Cerebellar cortex (tissue), 1 donor: ENCODE data around the gene ZNF584.
"Not testable (repeated sequence)": the region's sequence is repeated elsewhere in the genome, so short reads cannot be mapped to it uniquely, and the experiment has no call there.

Experiments used
- DNase-seq: peaks from one replicate; pipeline ENCODE4 v3.0.0-alpha.2; 2015; ENCODE audit warnings: low spot score

Gene ZNF584

GRCh38 chr19:58408152-58409009 is at the start of gene ZNF584:
TSS of gene ZNF584 (plus strand) at chr19:58408649. CDS start at chr19:58409148, 499 bp downstream.
- peak; percentile 98 for DNase-seq

DNA sequence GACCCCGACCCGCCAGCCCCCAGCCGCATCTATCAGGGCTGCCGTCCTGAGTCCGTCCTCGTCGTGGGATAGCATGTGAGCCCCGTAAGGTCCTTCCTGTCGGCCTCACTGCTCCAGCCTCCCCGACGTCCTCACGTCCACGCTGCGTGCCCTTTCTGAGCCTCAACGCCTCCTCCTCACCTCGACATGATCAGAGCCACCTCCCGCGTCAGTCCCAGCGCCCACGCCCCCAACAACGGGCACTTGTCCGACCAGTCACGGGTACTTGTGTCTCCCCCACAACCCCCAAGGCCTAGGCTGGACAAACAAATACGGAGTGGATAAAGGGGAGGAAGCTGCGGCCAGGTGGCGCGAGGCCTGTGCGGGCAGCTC is 46.6 kb upstream of the ZNF584 start:
- DNase-seq = no peak

GRCh38 chr19:58362272-58362994 is 46.0 kb upstream of the ZNF584 start, which contains the start of gene ZNF497:
TSS of gene ZNF497 (minus strand) at chr19:58362751. CDS start at chr19:58357635, 5,116 bp downstream.
- peak; percentile 94 for DNase-seq

DNA sequence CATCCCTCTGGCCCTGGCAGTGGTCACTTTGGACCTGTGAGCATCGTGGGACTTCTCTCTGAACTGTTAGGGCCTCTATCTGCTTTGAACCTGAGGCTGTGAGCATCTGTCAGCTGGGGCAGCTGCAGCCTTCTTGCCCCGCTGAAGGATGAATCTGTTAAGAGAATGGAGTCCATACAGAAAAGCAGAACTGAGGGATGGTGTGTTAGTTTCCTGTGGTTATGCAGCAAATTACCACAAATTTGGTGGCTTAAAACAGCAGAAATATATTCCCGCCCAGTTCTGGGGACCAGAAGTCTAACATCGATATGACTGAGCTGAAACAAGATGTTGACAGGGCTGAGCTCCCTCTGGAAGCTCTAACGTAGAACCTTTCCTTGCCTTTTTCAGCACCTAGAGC is 44.3 kb upstream of the ZNF584 start:
- no peak for DNase-seq

DNA sequence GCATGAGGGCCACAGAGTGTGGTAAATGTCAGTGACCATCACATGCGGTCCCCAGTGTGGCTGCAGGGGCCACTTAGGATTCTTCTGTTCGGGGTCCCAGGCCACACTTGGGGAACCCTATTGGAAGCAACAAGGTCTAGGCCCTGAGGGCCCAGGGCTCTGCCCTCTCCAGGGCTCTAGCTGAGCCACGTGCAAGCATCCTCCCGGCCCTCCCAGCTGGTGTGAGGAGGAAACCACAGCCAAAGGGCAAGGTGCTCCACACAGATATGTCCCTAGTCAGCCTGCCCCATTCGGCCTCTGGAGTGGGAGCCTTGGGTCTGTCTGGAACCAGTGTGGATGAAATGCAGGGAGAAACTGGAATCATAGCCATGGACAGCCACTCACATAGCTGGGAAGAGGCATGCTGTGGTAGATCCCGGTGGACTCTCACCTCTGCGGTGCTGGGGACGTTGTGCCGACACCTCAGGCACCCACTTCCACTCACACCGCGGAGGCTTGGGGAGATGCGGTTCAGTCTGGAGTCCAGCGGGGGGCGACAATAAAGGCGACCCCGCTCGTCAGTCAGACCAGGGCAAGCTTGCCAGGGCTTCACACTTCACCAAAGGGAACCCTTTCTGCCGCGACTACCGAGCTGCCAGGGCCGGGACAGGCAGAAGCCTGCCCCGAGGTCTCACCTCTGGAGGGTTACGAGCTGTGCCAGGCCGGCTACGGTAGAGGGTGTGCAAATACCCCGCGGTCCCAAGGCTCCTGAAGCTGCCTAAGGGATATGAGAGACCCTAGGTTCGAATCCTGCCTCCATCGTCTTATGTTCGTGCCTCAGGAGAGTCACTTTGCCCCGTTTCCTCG is 41.6 kb upstream of the ZNF584 start:
- no peak for DNase-seq

DNA sequence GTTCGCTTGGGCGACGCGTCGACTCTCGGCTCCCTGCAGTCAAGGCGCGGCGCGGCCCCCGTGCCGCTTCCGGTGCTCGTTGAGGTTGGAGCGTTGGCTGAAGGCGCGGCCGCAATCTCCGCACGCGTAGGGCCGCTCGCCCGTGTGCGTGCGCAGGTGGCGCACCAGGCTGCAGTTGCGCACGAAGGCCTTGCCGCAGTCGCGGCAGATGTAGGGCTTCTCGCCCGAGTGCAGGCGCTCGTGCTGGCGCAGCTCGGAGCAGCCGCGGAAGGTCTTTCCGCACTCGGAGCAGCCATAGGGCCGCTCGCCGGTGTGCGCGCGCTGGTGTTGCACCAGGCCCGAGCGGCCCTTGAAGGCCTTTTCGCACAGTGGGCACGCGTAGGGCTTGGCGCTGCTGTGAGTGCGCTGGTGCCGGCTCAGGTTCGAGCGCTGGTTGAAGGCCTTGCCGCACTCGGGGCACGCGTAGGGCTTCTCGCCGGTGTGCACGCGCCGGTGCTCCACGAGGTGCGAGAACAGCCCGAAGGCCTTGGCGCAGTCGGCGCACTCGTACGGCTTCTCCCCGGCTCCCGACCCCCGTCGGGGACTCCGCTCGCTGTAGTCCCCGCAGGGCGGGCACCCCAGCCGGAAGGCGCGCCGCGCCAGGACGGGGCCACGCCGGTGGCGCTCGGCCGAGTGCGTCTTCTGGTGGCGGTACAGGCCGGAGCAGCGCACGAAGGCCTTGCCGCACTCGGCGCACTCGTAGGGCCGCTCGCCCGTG is 40.6 kb upstream of the ZNF584 start:
- no peak for DNase-seq

DNA sequence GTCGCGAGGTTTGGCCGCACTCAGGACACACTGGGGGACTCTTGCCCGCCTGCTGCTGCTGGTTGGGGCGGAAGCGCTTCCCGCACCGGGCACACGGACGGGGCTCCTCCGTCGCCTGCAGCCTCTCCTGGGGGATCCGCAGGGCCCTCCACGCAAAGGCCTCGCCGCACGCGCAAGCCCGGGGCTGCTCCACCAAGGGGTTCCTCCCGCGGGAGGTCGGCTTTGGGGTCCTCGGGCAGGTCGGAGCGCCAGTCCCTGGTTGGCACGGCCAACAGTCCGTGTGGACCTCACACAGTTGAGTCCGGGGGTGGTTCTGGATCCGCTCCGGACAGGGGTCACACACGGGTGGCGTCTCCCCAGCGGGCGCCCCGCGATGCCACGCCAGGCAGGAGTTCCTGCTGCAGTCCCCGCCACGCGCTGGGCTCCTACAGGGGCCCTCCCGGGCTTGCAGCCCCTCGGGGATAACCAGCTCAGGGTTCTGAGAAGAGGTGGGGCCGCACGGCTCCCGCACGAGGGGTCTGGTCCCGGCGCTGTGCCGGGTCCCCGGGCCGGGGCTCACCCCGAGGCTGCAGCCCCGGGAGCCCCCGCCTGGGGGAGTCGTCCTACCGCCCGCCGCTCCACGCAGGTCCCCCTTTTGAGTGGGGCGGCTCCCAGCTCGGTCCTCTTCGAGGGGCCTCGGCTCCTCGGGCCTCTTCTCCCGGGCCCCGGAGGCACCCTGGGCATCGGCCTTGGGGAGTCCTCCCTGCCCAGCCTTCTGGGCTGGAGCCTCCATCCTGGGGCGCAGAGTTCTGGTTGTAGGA is 39.7 kb upstream of the ZNF584 start:
- DNase-seq = no peak

GRCh38 chr19:58372311-58373133 is 35.9 kb upstream of the ZNF584 start:
- no peak for DNase-seq

- no peak for DNase-seq
These were observed 34.2 kb upstream of the ZNF584 start for GRCh38 chr19:58374200-58374599.

DNA sequence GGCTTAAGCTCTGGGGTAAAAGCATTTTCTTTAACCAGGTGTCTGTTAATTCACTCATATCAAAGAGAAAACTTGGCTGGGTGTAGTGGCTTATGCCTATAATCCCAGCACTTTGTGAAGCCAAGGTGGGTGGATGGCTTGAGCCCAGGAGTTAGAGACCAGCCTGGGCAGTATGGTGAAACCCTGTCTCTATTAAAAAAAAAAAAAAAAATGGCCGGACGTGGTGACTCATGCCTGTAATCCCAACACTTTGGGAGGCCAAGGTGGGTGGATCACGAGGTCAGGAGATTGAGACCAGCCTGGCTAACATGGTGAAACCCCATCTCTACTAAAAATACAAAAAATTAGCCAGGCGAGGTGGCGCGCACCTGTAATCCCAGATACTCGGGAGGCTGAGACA is 31.7 kb upstream of the ZNF584 start:
- DNase-seq = not testable (repeated sequence)

- DNase-seq = no peak
These were observed 29.2 kb upstream of the ZNF584 start for GRCh38 chr19:58379246-58379645.

- DNase-seq = no peak
These were observed 28.3 kb upstream of the ZNF584 start for GRCh38 chr19:58380037-58380661.

DNA sequence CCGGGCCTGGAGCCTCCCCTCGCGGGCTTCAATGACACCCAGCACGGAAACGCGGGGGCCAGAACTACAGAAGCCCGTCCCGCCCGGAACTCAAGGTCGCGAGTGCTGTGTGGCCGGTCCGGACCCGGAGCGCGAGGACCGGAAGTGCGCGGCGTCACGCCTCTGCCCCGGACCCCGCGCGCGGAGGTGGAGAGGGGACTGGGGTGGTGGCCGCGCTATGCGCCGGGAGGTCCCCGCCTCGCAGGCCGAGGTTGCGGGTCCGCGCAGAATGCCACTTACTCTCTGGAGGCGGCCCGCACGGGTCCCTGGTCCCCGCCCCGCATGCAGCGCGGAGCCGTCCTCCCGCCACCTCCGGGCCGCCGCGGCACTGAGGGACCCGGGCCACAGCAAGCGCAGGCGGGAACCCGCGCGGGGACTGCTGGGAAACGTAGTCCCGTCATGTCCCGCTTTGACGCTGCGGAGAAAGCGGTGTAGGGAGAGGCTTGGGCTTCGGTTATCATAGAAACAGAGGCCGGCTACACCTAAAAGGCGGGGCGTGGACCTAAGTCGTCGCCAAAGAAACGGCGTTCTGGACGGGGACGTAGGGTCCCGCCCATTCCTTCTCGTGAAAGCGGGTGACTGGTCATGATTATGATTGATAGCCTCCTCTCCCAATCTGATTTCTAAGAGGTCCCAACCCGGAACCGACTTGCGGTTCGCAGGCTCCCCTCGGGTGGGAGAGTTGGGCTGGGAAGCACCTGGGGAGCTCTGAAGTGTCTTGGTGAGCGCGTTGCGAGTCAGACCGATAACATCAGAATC is 27.6 kb upstream of the ZNF584 start, which contains the start of gene ZNF837:
ZNF837 (minus strand) TSS at position 369 of the 798 bp plus-strand sequence. CDS start 11,698 bp downstream, outside the sequence.
- peak; percentile 100 for DNase-seq

DNA sequence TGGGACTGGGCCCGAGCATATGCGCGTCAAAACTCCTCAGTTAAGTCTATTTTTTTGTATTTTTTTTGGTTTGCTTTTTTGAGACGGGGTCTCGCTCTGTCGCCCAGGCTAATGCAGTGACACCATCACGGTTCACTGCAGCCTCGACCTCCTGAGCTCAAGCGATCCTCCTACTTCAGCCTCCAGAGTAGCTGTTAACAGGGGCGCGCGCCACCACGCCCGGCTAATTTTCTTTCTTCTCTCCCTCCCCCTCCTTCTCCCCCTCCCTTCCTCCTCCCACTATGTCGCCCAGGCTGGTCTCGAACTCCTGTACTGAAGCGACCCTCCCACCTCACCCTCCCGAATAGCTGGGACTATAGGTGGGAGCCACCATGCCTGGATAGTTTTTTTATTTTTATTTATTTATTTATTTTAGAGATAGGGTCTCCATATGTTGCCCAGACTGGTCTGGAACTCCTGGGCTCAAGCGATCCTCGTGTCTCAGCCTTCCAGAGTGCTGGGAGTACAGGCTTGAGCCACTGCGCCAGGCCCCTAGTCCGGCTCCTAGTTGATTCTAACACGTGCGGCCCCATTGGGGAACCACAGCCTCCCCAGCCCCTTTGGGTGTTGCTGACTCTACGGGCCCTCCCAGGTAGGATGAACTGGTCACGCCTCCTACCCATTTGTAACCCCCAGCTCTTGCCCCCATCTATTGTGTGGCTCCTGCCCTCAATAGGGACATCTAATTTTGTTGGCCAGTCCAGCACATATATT is 26.8 kb upstream of the ZNF584 start:
- DNase-seq = no peak

GRCh38 chr19:58382997-58383603 is 25.3 kb upstream of the ZNF584 start:
- no peak for DNase-seq

DNA sequence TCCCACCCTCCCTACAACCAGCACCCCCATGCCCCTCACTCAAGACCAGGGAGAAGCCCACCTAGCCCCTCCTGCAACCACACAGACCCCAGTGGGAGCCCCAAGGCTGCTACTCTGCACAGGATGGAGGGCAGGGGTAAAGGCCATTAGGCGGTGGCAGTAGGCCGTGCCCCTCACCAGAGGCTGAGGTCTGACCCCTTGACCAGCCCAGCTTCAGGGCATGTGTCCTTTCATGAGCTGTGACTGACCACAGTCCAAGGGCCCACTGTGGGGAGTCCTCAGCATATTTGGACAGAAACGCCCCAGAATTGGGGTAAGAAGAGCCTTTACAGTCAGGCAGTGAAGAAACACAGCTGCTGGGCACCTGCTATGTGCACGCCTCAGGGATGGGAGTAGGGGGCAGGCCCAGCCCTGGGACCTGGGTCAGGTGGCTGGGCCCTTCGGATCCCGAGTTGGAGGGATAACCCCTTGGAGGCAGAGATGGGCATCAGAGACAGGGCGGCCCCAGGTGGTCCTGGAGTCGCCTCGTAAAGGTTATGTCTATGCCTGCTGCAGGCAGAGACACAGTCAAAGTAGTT is 23.0 kb upstream of the ZNF584 start:
- no peak for DNase-seq
